Measurements from ENCODE around the gene TMEM147.

The TMEM147 gene

GRCh38 chr19:35560677-35561076, 15.3 kb downstream of the TMEM147 start (continued):
- no peak for TF ChIP-seq ZNF362 (tag by site-specific recombination; IDR thresholded peaks at IDR 0.05)
- TF ChIP-seq ZNF501 (tag by site-specific recombination; IDR thresholded peaks at IDR 0.05) = no peak

GRCh38 chr19:35561436-35561835, 16.0 kb downstream of the TMEM147 start:
- POLR2A ChIA-PET = interaction anchor here (0.8 kb wide), 1 partner anchor 83 kb away, joined by 3 read pairs; no protein-coding TSS in a partner anchor

GRCh38 chr19:35562336-35562735, 16.9 kb downstream of the TMEM147 start:
- Histone ChIP-seq H3K9me3 (ENCODE audit: control insufficient read depth, insufficient read depth, low read depth, low read length) (no peaks in the 10 kb centered on the region; the same call in 1 of the 2 replicates), H3K4me1 (ENCODE audit: control insufficient read depth, insufficient read depth, low read length) (peaks cover 10% of the 10 kb centered on the region), H3K36me3 (ENCODE audit: control insufficient read depth in 2 of 2, insufficient read depth in 1 of 2, low read length in 2 of 2) (no peaks in the 10 kb centered on the region), H3K27ac (ENCODE audit: extremely low read depth, low read depth, low read length) (no peak overlapping the region), H3K4me3 (ENCODE audit: low read depth, low read length) (no peak overlapping the region)
- ChIA-PET CTCF (interaction anchor here (1.1 to 1.3 kb wide), 3 partner anchors 13 to 209 kb away, joined by 3 to 9 read pairs (median 4); no protein-coding TSS in a partner anchor), POLR2A (no interaction called here)
- TF ChIP-seq ZNF560 (tag by site-specific recombination; IDR thresholded peaks at IDR 0.05; ENCODE audit: borderline replicate concordance) (no peak), ZNF423 (tag by site-specific recombination; IDR thresholded peaks at IDR 0.05) (no peak), ZNF223 (tag by site-specific recombination; IDR thresholded peaks at IDR 0.05) (no peak), OSR2 (tag by site-specific recombination; IDR thresholded peaks at IDR 0.05) (no peak), ZNF704 (tag by site-specific recombination; IDR thresholded peaks at IDR 0.05) (no peak), ZNF404 (tag by site-specific recombination; IDR thresholded peaks at IDR 0.05) (no peak), PRDM2 (tag by site-specific recombination; IDR thresholded peaks at IDR 0.05; ENCODE audit: borderline replicate concordance) (no peak), ZNF521 (tag by site-specific recombination; IDR thresholded peaks at IDR 0.05) (no peak), ZNF169 (tag by site-specific recombination; IDR thresholded peaks at IDR 0.05) (no peak), ZNF629 (tag by site-specific recombination; IDR thresholded peaks at IDR 0.05) (no peak), SP7 (tag by site-specific recombination; IDR thresholded peaks at IDR 0.05) (no peak), ZNF837 (tag by site-specific recombination; IDR thresholded peaks at IDR 0.05) (no peak)

More at GRCh38 chr19:35561436-35561835, 16.0 kb downstream of the TMEM147 start:
- Histone ChIP-seq H3K36me3 (ENCODE audit: control insufficient read depth in 2 of 2, insufficient read depth in 1 of 2, low read length in 2 of 2) (no peaks in the 10 kb centered on the region), H3K9me3 (ENCODE audit: control insufficient read depth, insufficient read depth, low read depth, low read length) (no peaks in the 10 kb centered on the region; the same call in 1 of the 2 replicates), H3K27ac (ENCODE audit: extremely low read depth, low read depth, low read length) (no peak overlapping the region), H3K4me1 (ENCODE audit: control insufficient read depth, insufficient read depth, low read length) (peaks cover 10% of the 10 kb centered on the region), H3K4me3 (ENCODE audit: low read depth, low read length) (no peak overlapping the region)
- CTCF ChIA-PET = interaction anchor here (0.7 to 1.8 kb wide), 3 partner anchors 13 to 133 kb away, joined by 3 to 7 read pairs (median 4); no protein-coding TSS in a partner anchor
- TF ChIP-seq KLF7 (tag by site-specific recombination; IDR thresholded peaks at IDR 0.05; ENCODE audit: borderline replicate concordance) = no peak
- TF ChIP-seq ZNF274 (IDR thresholded peaks at IDR 0.05; ENCODE audit: low read length) = no peak
- TF ChIP-seq ZNF274 (tag by site-specific recombination; IDR thresholded peaks at IDR 0.05; ENCODE audit: borderline replicate concordance) = 0 out of 2 replicates have a peak, but pooled peaks have one; percentile 25
- peak; percentile 9; the same call in 1 of the 2 replicates for TF ChIP-seq ZNF266 (tag by site-specific recombination; IDR thresholded peaks at IDR 0.05; ENCODE audit: low read depth)
- no peak for TF ChIP-seq PRDM4 (tag by site-specific recombination; IDR thresholded peaks at IDR 0.05)

All from HEK293 (cell line).